AG04449 (cell line): ENCODE results near the gene SLC25A18.
"Not testable (repeated sequence)": the region's sequence is repeated elsewhere in the genome, so short reads cannot be mapped to it uniquely, and the experiment has no call there.

Experiments
- CTCF ChIA-PET: fragments of 350-600 bp; formaldehyde crosslinking; extraction: SDS; loops from one replicate; lab custom pipeline; 2021; ENCODE audit warnings: antibody characterized with exemption; lab: Yijun Ruan, JAX
- POLR2A ChIA-PET: fragments of 400-600, 350-600 bp; formaldehyde crosslinking; extraction: SDS; loops from one replicate; lab custom pipeline; 2020; ENCODE audit warnings: antibody characterized with exemption, inconsistent platforms; lab: Yijun Ruan, JAX
- DNase-seq: peaks from one replicate; pipeline ENCODE4 v3.0.0-alpha.2; 2010; ENCODE audit warnings: low read depth, low spot score
- H3K4me3 ChIP-seq: 2 replicates; pipeline ENCODE4 v1.5.1; 2011; ENCODE audit warnings: low read depth, mild to moderate bottlenecking, control low read depth, low read length
- TF ChIP-seq, protein P1 (sequence below): IDR thresholded peaks from one replicate; pipeline ENCODE4 v1.5.1; 2011; ENCODE audit warnings: mild to moderate bottlenecking, moderate library complexity, low read length, control low read depth, inconsistent platforms; ENCODE audit not compliant: insufficient read depth; ENCODE audit errors: missing control alignments

Gene SLC25A18

DNA sequence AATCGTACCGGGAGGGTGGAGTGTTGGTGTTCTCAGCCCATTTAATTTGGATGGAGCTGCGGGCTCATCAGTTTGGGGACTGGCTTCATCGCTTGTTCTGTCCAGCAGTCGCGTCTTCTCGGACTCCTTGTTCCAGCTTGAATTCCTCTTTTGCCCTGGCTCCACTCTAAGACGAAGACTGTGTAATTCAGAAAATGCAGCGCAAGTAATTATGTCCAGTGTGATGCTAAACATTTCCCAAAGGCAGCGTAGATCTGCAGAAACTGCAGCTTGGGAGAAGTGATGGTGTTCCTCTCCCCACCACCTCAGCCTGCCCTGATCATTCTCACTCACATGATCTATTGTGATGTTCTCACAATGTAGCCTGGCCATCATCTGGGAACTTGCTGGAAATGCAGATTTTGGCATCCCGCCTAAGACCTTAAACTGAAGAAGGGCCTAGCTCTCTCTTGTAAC, 666 bp downstream of the SLC25A18 start:
- TF ChIP-seq, protein P1, sequence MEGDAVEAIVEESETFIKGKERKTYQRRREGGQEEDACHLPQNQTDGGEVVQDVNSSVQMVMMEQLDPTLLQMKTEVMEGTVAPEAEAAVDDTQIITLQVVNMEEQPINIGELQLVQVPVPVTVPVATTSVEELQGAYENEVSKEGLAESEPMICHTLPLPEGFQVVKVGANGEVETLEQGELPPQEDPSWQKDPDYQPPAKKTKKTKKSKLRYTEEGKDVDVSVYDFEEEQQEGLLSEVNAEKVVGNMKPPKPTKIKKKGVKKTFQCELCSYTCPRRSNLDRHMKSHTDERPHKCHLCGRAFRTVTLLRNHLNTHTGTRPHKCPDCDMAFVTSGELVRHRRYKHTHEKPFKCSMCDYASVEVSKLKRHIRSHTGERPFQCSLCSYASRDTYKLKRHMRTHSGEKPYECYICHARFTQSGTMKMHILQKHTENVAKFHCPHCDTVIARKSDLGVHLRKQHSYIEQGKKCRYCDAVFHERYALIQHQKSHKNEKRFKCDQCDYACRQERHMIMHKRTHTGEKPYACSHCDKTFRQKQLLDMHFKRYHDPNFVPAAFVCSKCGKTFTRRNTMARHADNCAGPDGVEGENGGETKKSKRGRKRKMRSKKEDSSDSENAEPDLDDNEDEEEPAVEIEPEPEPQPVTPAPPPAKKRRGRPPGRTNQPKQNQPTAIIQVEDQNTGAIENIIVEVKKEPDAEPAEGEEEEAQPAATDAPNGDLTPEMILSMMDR: no peak
- no peak for DNase-seq
- ChIA-PET CTCF (interaction anchor here (1.1 to 1.2 kb wide), 2 partner anchors 167 to 180 kb away, joined by 3 read pairs; no protein-coding TSS in a partner anchor), POLR2A (no interaction called here)
- H3K4me3 ChIP-seq: no peak overlapping the region

DNA sequence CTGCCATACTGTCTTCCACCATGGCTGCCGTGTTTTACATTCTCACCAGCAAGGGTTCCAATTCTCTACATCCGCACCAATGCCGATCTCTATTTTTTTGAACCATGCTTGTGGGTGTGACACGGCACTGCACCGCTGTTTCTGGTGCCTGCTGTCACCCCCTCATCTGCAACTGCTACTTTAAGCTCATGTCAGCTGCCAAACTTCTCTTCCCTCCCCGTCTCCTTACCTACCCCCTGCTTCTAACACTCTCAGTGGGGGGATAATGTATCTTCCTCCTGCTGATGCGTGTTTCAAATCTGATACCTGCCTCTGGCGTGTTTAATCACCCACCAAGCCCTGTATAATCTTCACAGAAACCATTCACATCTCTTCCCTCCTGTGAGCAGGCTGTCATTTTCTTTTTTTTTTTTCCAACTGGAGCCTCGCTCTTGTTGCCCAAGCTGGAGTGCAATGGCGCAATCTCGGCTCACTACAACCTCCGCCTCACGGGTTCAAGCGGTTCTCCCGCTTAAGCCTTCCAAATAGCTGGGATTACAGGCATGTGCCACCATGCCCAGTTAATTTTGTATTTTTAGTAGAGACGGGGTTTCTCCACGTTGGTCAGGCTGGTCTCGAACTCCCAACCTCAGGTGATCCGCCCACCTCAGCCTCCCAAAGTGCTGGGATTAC, 2.9 kb downstream of the SLC25A18 start:
- not testable (repeated sequence) for H3K4me3 ChIP-seq, DNase-seq
- CTCF ChIA-PET: interaction anchor here (1.5 to 2.2 kb wide), 2 partner anchors 8 to 510 kb away, joined by 4 to 10 read pairs; no protein-coding TSS in a partner anchor
- POLR2A ChIA-PET: interaction anchor here (0.5 kb wide), 1 partner anchor 30 kb away, joined by 3 read pairs; no protein-coding TSS in a partner anchor

DNA sequence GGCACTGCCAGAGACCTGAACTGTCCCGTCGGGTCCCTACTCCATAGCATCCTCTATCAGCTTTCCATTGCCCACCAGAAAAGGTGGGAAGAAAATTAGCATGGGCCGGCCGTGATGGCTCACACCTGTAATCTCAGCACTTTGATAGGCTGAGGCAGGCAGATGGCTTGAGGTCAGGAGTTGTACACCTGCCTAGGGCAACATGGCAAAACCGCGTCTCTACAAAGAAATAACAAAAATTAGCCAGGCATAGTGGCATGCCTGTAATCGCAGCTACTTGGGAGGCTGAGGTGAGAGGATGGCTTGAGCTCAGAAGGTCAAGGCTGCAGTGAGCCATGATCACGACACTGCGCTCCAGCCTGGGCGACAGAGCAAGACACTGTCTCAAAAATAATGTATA, 3.5 kb downstream of the SLC25A18 start:
- no peak for DNase-seq
- ChIA-PET CTCF (interaction anchor here (1.5 to 2.2 kb wide), 2 partner anchors 8 to 509 kb away, joined by 4 to 10 read pairs; no protein-coding TSS in a partner anchor), POLR2A (no interaction called here)
- TF ChIP-seq, protein P1: no peak
- H3K4me3 ChIP-seq: no peak overlapping the region

DNA sequence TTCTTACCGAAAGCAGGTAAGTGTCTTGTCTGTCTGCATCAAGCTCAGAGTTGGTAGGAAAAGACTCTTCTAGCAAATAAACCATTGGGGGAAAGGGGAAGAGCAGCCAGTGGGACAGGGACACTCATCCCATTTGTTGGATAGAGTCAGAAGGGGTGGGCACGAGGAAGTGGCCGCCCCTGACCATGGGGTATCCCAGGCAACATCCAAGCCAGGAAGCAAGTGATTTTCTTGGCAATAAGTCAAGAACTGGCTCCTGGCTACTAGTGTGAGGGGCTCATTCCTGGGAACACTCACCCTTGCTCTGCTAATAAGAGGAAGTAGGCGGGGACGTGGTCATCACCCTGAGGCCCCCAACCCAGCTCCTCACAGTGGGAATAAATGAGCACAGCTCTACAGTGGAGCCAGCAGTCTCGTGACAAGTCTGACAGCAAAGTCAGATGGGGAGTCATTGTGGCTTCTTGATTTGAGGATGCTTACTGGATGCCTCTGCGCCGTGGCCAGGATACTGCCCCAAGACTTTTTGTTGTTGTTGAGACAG, 6.7 kb downstream of the SLC25A18 start:
- ChIA-PET POLR2A (no interaction called here), CTCF (interaction anchor here (1.3 to 3.9 kb wide), 2 partner anchors 12 to 14 kb away, joined by 3 to 26 read pairs; no protein-coding TSS in a partner anchor)
- DNase-seq: no peak
- TF ChIP-seq, protein P1: no peak
- no peak overlapping the region for H3K4me3 ChIP-seq

DNA sequence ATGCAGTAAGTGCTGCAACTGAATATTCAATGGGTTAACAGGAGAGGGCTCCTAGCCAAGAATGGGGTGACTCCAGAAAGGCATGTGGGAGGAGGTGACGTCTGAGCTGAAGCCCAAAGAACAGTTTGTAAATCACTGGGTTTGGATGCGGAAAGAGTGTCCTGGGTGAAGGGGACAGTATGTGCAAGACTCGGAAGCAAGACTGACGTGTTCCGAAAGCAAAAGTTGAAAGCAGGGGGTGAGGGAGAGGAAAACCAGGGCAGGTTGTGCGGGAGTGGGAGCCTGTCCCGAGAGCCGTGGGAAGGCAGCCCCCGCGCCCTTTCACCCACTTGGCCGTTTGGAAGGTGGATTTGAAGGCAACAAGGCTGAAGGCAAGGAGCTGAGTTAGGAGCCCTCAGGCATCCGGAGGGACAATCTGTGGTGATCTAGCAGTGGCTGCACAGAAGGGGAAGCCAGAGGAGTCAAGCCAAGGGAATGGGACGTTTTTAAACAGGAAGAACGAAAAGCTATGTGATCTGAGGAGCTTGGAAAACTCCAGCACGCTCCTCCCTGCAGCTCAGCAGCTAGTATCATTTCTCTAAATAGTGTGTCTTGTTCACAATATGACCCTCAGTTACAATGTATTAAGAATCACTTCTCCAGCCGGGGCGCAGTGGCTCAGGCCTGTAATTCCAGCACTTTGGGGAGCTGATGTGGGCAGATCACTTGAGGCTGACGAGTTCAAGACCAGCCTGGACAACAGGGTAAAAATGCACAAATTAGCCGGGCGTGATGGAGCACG, 7.7 kb downstream of the SLC25A18 start:
- CTCF ChIA-PET: interaction anchor here (0.7 to 3.9 kb wide), 5 partner anchors 9 to 399 kb away, joined by 3 to 26 read pairs (median 3); no protein-coding TSS in a partner anchor
- POLR2A ChIA-PET: no interaction called here
- TF ChIP-seq, protein P1: no peak
- peak overlapping the region; percentile 42 for H3K4me3 ChIP-seq
- no peak for DNase-seq

DNA sequence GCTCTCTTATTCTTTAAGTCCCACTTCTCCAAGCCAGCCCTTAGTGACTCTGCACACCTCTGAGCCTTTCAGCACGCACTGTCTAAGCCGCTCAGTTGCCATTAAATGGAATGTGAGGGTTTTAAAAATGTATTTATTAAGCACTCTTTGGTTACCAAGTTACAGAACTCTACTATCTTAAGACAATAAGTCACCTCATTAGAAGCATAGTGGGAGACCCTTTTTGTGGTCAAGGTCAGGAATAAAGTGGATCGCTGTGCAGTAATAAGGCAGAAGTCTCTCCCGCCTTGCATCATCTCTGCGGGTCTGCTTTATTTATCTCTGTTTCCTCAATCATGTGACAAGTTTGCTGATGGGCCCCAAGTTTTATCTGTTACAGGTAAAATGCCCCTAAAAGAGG, 11.9 kb downstream of the SLC25A18 start:
- POLR2A ChIA-PET: interaction anchor here (0.5 kb wide), 1 partner anchor 13 kb away, joined by 5 read pairs; no protein-coding TSS in a partner anchor
- no peak for DNase-seq
- CTCF ChIA-PET: no interaction called here
- H3K4me3 ChIP-seq: no peak overlapping the region
- TF ChIP-seq, protein P1: no peak
